ENCODE measurements around the gene NAA16. TPM values are rescaled to one million over a fixed set of nuclear protein-coding genes. Genes with fewer than 3 reads are reported as not detected.
"Not testable (repeated sequence)": the region's sequence is repeated elsewhere in the genome, so short reads cannot be mapped to it uniquely, and the experiment has no call there.

NAA16 gene
- total RNA-seq, 1 experiment from 2014 or later = 7.5 TPM

- not testable (repeated sequence) for DNase-seq (ENCODE audit: low read depth)
Measured at GRCh38 chr13:41356385-41356648, 45.2 kb downstream of the NAA16 start.

- no peak for DNase-seq (ENCODE audit: low read depth)
Measured at GRCh38 chr13:41356786-41357185, 45.7 kb downstream of the NAA16 start.

GRCh38 chr13:41361491-41361890, 50.4 kb downstream of the NAA16 start:
- DNase-seq (ENCODE audit: low read depth) = no peak

GRCh38 chr13:41364043-41364442, 53.0 kb downstream of the NAA16 start:
- no peak for DNase-seq (ENCODE audit: low read depth)

GRCh38 chr13:41365631-41366030, 54.6 kb downstream of the NAA16 start:
- no peak for DNase-seq (ENCODE audit: low read depth)

GRCh38 chr13:41370736-41371135, 59.7 kb downstream of the NAA16 start:
- DNase-seq (ENCODE audit: low read depth) = no peak

GRCh38 chr13:41377446-41377845, 66.4 kb downstream of the NAA16 start:
- DNase-seq (ENCODE audit: low read depth) = no peak

- no peak for DNase-seq (ENCODE audit: low read depth)
Measured at GRCh38 chr13:41382431-41382830, 71.4 kb downstream of the NAA16 start.

GRCh38 chr13:41383386-41383785, 72.3 kb downstream of the NAA16 start:
- DNase-seq (ENCODE audit: low read depth) = no peak

- peak; percentile 5 for DNase-seq (ENCODE audit: low read depth)
Measured at GRCh38 chr13:41384749-41385503, 73.9 kb downstream of the NAA16 start.

- DNase-seq (ENCODE audit: low read depth) = no peak
Measured at GRCh38 chr13:41386211-41386610, 75.1 kb downstream of the NAA16 start.

- DNase-seq (ENCODE audit: low read depth) = no peak
Measured at GRCh38 chr13:41387576-41387975, 76.5 kb downstream of the NAA16 start.

- no peak for DNase-seq (ENCODE audit: low read depth)
Measured at GRCh38 chr13:41388143-41388881, 77.2 kb downstream of the NAA16 start.

GRCh38 chr13:41389580-41389979, 78.5 kb downstream of the NAA16 start:
- no peak for DNase-seq (ENCODE audit: low read depth)

GRCh38 chr13:41394166-41394565, 83.1 kb downstream of the NAA16 start:
- DNase-seq (ENCODE audit: low read depth) = no peak

- DNase-seq (ENCODE audit: low read depth) = peak; percentile 8
Measured at GRCh38 chr13:41398494-41399170, 87.6 kb downstream of the NAA16 start.

- peak; percentile 6 for DNase-seq (ENCODE audit: low read depth)
Measured at GRCh38 chr13:41401366-41401765, 90.3 kb downstream of the NAA16 start.

- DNase-seq (ENCODE audit: low read depth) = no peak
Measured at GRCh38 chr13:41402691-41403511, 91.8 kb downstream of the NAA16 start.

GRCh38 chr13:41403983-41404382, 92.9 kb downstream of the NAA16 start:
- no peak for DNase-seq (ENCODE audit: low read depth)

- no peak for DNase-seq (ENCODE audit: low read depth)
Measured at GRCh38 chr13:41405367-41405766, 94.3 kb downstream of the NAA16 start.

GRCh38 chr13:41407380-41407779, 96.3 kb downstream of the NAA16 start:
- no peak for DNase-seq (ENCODE audit: low read depth)

- DNase-seq (ENCODE audit: low read depth) = no peak
Measured at GRCh38 chr13:41408121-41408520, 97.1 kb downstream of the NAA16 start.

Data from M059J (cell line).